Astrocyte (in vitro differentiated cells and primary cell): Measurements from ENCODE around the gene SAP30BP. TPM values are rescaled to one million over a fixed set of nuclear protein-coding genes. Genes with fewer than 3 reads are reported as not detected.

Experiments used
- DNase-seq: peaks from one replicate; pipeline ENCODE4 v3.0.0-alpha.2; 2010; ENCODE audit warnings: low read depth
- FAIRE-seq: peaks from 2 replicates; lab custom pipeline; 2011; peaks lifted over from hg19 to GRCh38; lab: Jason Lieb, UNC
- H2AFZ ChIP-seq: 2 replicates; pipeline ENCODE4 v1.6.0; 2012; ENCODE audit warnings: low read depth, low read length, inconsistent platforms
- H3K27ac ChIP-seq: 2 replicates; pipeline ENCODE4 v1.5.1; 2011; ENCODE audit warnings: low read depth, low read length, inconsistent platforms
- H3K27me3 ChIP-seq: 2 replicates; pipeline ENCODE4 v1.6.0; 2011; ENCODE audit warnings: low read length, inconsistent platforms; ENCODE audit not compliant: insufficient read depth
- H3K36me3 ChIP-seq: 2 replicates; pipeline ENCODE4 v1.5.1; 2011; ENCODE audit warnings: low read length, inconsistent platforms; ENCODE audit not compliant: insufficient read depth
- H3K4me1 ChIP-seq: 2 replicates; pipeline ENCODE4 v1.5.1; 2011; ENCODE audit warnings: low read length, inconsistent platforms; ENCODE audit not compliant: insufficient read depth
- H3K4me2 ChIP-seq: 2 replicates; pipeline ENCODE4 v1.6.0; 2012; ENCODE audit warnings: low read length, inconsistent platforms
- H3K4me3 ChIP-seq: 2 replicates; pipeline ENCODE4 v1.5.1; 2011; ENCODE audit warnings: low read depth, mild to moderate bottlenecking, low read length, inconsistent platforms; ENCODE audit not compliant: insufficient read depth
- H3K79me2 ChIP-seq: 2 replicates; pipeline ENCODE4 v1.6.0; 2012; ENCODE audit warnings: mild to moderate bottlenecking, low read length, inconsistent platforms; ENCODE audit not compliant: insufficient read depth
- H3K9ac ChIP-seq: 2 replicates; pipeline ENCODE4 v1.6.0; 2012; ENCODE audit warnings: mild to moderate bottlenecking, low read length, inconsistent platforms
- H3K9me3 ChIP-seq: 2 replicates; pipeline ENCODE4 v1.5.1; 2012; ENCODE audit warnings: low read depth, mild to moderate bottlenecking, low read length, inconsistent platforms; ENCODE audit not compliant: insufficient read depth
- H4K20me1 ChIP-seq: 2 replicates; pipeline ENCODE4 v1.6.0; 2012; ENCODE audit warnings: low read length, inconsistent platforms; ENCODE audit not compliant: insufficient read depth
- H3K27ac Mint-ChIP-seq: one replicate; pipeline ENCODE4 v1.8.0; 2021; ENCODE audit warnings: mild to moderate bottlenecking, mixed read lengths; ENCODE audit not compliant: unreplicated experiment
- H3K27me3 Mint-ChIP-seq: one replicate; pipeline ENCODE4 v1.8.0; 2021; ENCODE audit warnings: low read depth, mixed read lengths; ENCODE audit not compliant: unreplicated experiment
- H3K36me3 Mint-ChIP-seq: one replicate; pipeline ENCODE4 v1.8.0; 2021; ENCODE audit warnings: low read depth, mixed read lengths; ENCODE audit not compliant: unreplicated experiment
- H3K4me1 Mint-ChIP-seq: one replicate; pipeline ENCODE4 v1.8.0; 2021; ENCODE audit warnings: low read depth, mixed read lengths; ENCODE audit not compliant: unreplicated experiment
- H3K4me3 Mint-ChIP-seq: one replicate; pipeline ENCODE4 v1.8.0; 2021; ENCODE audit warnings: mild to moderate bottlenecking, moderate library complexity, mixed read lengths; ENCODE audit not compliant: unreplicated experiment
- H3K9me3 Mint-ChIP-seq: one replicate; pipeline ENCODE4 v1.8.0; 2021; ENCODE audit warnings: mild to moderate bottlenecking, mixed read lengths; ENCODE audit not compliant: unreplicated experiment
- EZH2 ChIP-seq: IDR thresholded peaks from 2 replicates; pipeline ENCODE4 v1.6.1; 2012; ENCODE audit warnings: mild to moderate bottlenecking, low read length, inconsistent platforms; ENCODE audit not compliant: insufficient read depth
- total RNA-seq: library from RNA; stranded (reverse); gene quantifications from 2 replicates; pipeline ENCODE4 v1.2.1, GENCODE V29; 2021
- TF ChIP-seq, protein P1 (sequence below): IDR thresholded peaks from 2 replicates; pipeline ENCODE4 v1.5.1; 2011; ENCODE audit warnings: low read depth, mild to moderate bottlenecking, inconsistent platforms, low read length, moderate library complexity; ENCODE audit not compliant: insufficient read depth

The SAP30BP gene
- total RNA-seq, 1 donor from 2014 or later, result 99.2 TPM

GRCh38 chr17:75697651-75698291 is 30.6 kb downstream of the SAP30BP start:
- Histone ChIP-seq H3K27me3 (no peaks in the 10 kb centered on the region), H3K4me3 (no peak overlapping the region), H3K36me3 (peaks cover 25% of the 10 kb centered on the region), H3K4me2 (no peak overlapping the region), H3K9me3 (no peaks in the 10 kb centered on the region), H3K9ac (peak overlapping the region; percentile 1), H3K27ac (no peak overlapping the region), H2AFZ (no peak overlapping the region), H4K20me1 (peaks cover 3% of the 10 kb centered on the region), H3K79me2 (peaks cover 32% of the 10 kb centered on the region), H3K4me1 (peaks cover 68% of the 10 kb centered on the region)
- TF ChIP-seq, protein P1, sequence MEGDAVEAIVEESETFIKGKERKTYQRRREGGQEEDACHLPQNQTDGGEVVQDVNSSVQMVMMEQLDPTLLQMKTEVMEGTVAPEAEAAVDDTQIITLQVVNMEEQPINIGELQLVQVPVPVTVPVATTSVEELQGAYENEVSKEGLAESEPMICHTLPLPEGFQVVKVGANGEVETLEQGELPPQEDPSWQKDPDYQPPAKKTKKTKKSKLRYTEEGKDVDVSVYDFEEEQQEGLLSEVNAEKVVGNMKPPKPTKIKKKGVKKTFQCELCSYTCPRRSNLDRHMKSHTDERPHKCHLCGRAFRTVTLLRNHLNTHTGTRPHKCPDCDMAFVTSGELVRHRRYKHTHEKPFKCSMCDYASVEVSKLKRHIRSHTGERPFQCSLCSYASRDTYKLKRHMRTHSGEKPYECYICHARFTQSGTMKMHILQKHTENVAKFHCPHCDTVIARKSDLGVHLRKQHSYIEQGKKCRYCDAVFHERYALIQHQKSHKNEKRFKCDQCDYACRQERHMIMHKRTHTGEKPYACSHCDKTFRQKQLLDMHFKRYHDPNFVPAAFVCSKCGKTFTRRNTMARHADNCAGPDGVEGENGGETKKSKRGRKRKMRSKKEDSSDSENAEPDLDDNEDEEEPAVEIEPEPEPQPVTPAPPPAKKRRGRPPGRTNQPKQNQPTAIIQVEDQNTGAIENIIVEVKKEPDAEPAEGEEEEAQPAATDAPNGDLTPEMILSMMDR, result no peak
- no peak for TF ChIP-seq EZH2
- no peak for FAIRE-seq
- no peak for DNase-seq
- H3K27me3 Mint-ChIP-seq, result no peaks in the 10 kb centered on the region
- peaks cover 58% of the 10 kb centered on the region for H3K4me1 Mint-ChIP-seq
- peak overlapping the region; percentile 41 for H3K4me3 Mint-ChIP-seq
- H3K9me3 Mint-ChIP-seq, result no peaks in the 10 kb centered on the region
- H3K27ac Mint-ChIP-seq, result peak overlapping the region; percentile 73
- peaks cover 44% of the 10 kb centered on the region for H3K36me3 Mint-ChIP-seq

- Mint-ChIP-seq H3K27me3 (no peaks in the 10 kb centered on the region), H3K36me3 (peaks cover 50% of the 10 kb centered on the region), H3K4me1 (peaks cover 53% of the 10 kb centered on the region), H3K4me3 (no peak overlapping the region), H3K9me3 (no peaks in the 10 kb centered on the region), H3K27ac (peak overlapping the region; percentile 7)
- Histone ChIP-seq H3K27me3 (no peaks in the 10 kb centered on the region), H3K4me1 (peaks cover 63% of the 10 kb centered on the region), H3K4me3 (no peak overlapping the region), H4K20me1 (no peaks in the 10 kb centered on the region), H3K4me2 (no peak overlapping the region), H3K36me3 (peaks cover 33% of the 10 kb centered on the region), H2AFZ (no peak overlapping the region), H3K9ac (no peak overlapping the region), H3K79me2 (peaks cover 29% of the 10 kb centered on the region), H3K27ac (no peak overlapping the region), H3K9me3 (no peaks in the 10 kb centered on the region)
- no peak for TF ChIP-seq EZH2
- TF ChIP-seq, protein P1, result no peak
- DNase-seq (no peak), FAIRE-seq (no peak)
These were observed 31.5 kb downstream of the SAP30BP start for GRCh38 chr17:75698659-75699058.

DNA sequence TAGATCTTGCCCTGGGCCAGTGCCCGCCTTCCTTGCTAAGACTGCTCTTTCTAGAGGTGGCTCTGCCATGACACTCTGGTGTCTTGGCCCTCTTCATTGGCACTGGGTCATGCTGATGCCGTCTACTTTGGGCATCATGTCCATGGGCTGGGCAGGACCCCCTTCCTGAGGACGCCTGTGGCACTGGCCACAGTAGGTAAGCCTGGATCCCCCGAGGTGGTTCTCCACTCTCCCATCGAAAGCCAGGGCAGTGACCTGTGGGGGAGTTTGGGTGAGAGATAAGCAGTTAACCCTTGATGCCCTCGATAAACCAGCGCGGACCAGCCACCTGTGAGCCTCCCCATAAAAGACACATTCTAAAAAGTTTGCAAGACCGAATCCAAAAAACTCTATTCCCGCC is 34.1 kb downstream of the SAP30BP start:
- no peak for FAIRE-seq
- H2AFZ ChIP-seq, result no peak overlapping the region
- H3K27ac Mint-ChIP-seq, result peak overlapping the region; percentile 96
- no peaks in the 10 kb centered on the region for H3K9me3 Mint-ChIP-seq
- H4K20me1 ChIP-seq, result no peaks in the 10 kb centered on the region
- peaks cover 17% of the 10 kb centered on the region for H3K79me2 ChIP-seq
- DNase-seq, result no peak
- peaks cover 55% of the 10 kb centered on the region for H3K36me3 Mint-ChIP-seq
- peak overlapping the region; percentile 47 for H3K4me2 ChIP-seq
- H3K27me3 Mint-ChIP-seq, result no peaks in the 10 kb centered on the region
- peak overlapping the region; percentile 76 for H3K9ac ChIP-seq
- H3K36me3 ChIP-seq, result peaks cover 41% of the 10 kb centered on the region
- no peak overlapping the region for H3K4me3 ChIP-seq
- TF ChIP-seq EZH2, result no peak
- peak overlapping the region; percentile 94 for H3K27ac ChIP-seq
- H3K9me3 ChIP-seq, result no peaks in the 10 kb centered on the region
- H3K27me3 ChIP-seq, result no peaks in the 10 kb centered on the region
- H3K4me1 ChIP-seq, result peaks cover 44% of the 10 kb centered on the region
- H3K4me3 Mint-ChIP-seq, result no peak overlapping the region
- H3K4me1 Mint-ChIP-seq, result peaks cover 40% of the 10 kb centered on the region
